Stimulated activated memory B cell treated with anti-CD40 and anti-IgM and Interleukin-4, amounts not matched to agents 10 μg/mL and 1 μg/mL and 100 μg/mL, for 72 hours (primary cell): Measurements from ENCODE around the gene PTPRN2.

Experiments used
- ATAC-seq: fragments of 150-1000 bp; cut with Tn5 transposase; 2 replicates; pipeline ENCODE4 v1.10.0; 2021
- H3K27ac Mint-ChIP-seq: one replicate; pipeline ENCODE4 v1.8.0; 2022; ENCODE audit warnings: mild to moderate bottlenecking, mixed read lengths
- H3K27me3 Mint-ChIP-seq: one replicate; pipeline ENCODE4 v1.8.0; 2022; ENCODE audit warnings: mixed read lengths
- H3K36me3 Mint-ChIP-seq: one replicate; pipeline ENCODE4 v1.8.0; 2022; ENCODE audit warnings: mixed read lengths
- H3K4me1 Mint-ChIP-seq: one replicate; pipeline ENCODE4 v1.8.0; 2022; ENCODE audit warnings: mixed read lengths
- H3K4me3 Mint-ChIP-seq: one replicate; pipeline ENCODE4 v1.8.0; 2022; ENCODE audit warnings: mild to moderate bottlenecking, moderate library complexity, mixed read lengths
- H3K9me3 Mint-ChIP-seq: one replicate; pipeline ENCODE4 v1.8.0; 2022; ENCODE audit warnings: mixed read lengths

Gene PTPRN2

DNA sequence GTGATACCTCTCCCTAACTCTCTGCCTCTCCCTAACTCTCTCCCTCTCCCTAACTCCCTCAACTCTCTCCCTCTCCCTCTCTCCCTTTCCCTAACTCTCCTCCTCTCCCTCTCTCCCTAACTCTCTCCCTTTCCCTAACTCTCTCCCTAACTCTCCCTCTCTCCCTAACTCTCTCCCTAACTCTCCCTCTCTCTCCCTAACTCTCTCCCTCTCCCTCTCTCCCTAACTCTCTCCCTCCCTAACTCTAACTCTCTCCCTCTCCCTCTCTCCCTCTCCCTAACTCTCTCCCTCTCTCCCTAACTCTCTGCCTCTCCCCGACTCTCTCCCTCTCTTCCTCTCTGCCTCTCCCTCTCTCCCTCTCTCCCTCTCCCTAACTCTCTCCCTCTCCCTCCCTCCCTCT, 2.0 kb upstream of the PTPRN2 start:
- peaks cover 9% of the 10 kb centered on the region for H3K4me1 Mint-ChIP-seq
- H3K36me3 Mint-ChIP-seq: no peaks in the 10 kb centered on the region
- no peak overlapping the region for H3K4me3 Mint-ChIP-seq
- peaks cover 10% of the 10 kb centered on the region for H3K9me3 Mint-ChIP-seq
- no peak for ATAC-seq
- no peak overlapping the region for H3K27ac Mint-ChIP-seq
- peaks cover 41% of the 10 kb centered on the region for H3K27me3 Mint-ChIP-seq

DNA sequence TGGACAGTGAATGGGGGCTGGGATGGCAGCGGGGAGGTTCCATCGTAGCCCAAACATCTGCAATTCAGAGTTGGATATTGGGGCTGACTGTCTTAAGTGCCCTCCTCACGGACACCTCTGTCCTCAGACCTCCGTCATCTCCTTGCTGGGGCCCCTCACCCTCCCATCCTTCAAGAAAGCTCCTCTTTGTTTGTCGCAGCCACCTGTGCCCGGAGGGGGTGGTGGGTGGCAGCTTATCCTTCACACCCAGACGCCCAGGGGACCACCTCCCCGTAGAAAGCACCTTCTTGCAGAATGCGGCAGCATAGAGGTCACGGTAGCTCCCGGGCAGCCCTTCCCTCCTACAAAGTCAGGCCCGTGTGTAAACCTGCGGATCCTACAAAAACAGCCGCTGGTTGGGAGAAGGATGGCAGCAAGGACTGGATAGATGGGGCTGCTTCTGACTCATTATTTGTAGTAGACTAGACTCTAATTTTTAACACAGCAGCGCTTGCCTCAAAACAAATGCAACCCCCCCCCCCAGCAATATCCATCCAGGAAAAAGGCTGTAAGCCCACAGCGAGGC, 1.3 kb upstream of the PTPRN2 start:
- ATAC-seq: no peak
- Mint-ChIP-seq H3K4me3 (peak overlapping the region; percentile 30), H3K4me1 (peaks cover 9% of the 10 kb centered on the region), H3K36me3 (no peaks in the 10 kb centered on the region), H3K27me3 (peaks cover 48% of the 10 kb centered on the region), H3K27ac (no peak overlapping the region), H3K9me3 (peaks cover 10% of the 10 kb centered on the region)

DNA sequence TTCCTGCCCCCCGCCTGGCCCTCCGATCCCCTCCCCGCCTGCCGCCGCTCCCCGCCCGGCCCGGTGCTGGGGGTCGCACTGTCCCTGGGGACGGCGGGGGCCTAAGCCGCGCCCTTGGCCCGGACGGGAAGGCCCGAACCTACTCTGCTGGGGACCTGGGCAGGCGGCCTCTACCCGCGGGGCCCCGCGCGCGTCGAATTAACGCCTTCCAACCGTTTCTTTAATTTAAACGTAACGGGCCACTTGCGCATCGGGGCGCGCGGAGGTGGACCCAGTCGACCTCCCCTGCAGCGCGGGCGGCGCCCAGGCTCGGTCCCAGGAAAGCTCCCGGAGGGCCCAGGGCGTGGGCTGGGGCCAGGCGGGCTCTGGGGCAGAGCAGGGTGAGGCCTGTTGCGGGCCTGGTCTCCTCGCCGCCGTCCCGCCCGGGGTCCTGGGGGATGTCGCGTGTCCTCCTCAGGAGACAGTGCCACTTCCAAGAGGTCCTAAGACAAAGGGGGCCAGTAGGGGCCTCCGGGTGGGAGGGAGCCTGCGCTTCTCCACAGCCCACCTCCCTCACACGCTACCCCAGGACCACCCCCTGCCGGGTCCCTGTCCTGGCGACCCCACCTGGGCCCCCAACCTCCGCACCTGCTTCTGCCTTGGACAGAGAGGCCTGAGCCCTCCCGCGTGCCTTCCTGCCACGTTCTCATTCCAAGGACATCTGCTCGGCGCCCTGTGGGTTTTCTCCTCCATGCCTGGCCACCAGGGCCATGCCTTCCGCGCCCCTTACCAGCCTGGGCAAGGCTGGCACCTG, 658 bp upstream of the PTPRN2 start:
- ATAC-seq: peak; percentile 42
- Mint-ChIP-seq H3K4me1 (peaks cover 9% of the 10 kb centered on the region), H3K4me3 (peak overlapping the region; percentile 30), H3K36me3 (no peaks in the 10 kb centered on the region), H3K27me3 (peaks cover 55% of the 10 kb centered on the region), H3K9me3 (peaks cover 10% of the 10 kb centered on the region), H3K27ac (no peak overlapping the region)

DNA sequence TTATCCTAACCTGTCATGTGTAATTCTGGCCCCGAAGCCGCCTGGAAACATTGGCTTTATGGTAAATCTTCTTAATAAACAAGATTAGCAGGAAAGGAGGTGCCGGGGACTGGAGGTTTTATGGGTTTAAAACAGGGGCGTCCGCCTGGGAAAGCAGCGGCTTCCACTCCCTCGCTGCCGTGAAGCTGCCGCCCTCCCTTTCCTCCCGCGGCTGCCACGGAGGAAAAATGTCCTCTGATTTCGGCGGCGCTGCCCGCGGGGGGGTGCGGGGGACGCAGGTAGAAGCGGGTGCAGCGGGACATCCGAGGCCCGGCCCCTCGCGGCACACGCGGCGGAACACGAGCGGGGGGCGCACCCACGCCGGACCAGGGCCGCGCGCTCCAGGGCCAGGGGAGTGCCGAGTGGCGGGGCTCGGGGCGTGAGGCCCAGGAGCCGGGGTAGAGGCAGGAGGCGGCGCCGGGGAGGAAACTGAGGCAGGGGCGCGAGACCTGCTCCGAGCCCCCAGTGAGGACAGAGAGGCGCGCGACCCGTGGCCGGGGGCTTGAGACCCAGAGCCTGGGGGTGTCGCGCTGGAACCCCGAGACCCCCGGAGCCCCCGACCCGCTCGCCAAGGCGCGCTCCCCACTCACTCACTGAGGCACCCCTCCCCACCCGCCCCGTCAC, 993 bp downstream of the PTPRN2 start:
- Mint-ChIP-seq H3K9me3 (peaks cover 8% of the 10 kb centered on the region), H3K4me1 (peaks cover 9% of the 10 kb centered on the region), H3K27ac (no peak overlapping the region), H3K36me3 (no peaks in the 10 kb centered on the region), H3K4me3 (no peak overlapping the region), H3K27me3 (peaks cover 64% of the 10 kb centered on the region)
- no peak for ATAC-seq

DNA sequence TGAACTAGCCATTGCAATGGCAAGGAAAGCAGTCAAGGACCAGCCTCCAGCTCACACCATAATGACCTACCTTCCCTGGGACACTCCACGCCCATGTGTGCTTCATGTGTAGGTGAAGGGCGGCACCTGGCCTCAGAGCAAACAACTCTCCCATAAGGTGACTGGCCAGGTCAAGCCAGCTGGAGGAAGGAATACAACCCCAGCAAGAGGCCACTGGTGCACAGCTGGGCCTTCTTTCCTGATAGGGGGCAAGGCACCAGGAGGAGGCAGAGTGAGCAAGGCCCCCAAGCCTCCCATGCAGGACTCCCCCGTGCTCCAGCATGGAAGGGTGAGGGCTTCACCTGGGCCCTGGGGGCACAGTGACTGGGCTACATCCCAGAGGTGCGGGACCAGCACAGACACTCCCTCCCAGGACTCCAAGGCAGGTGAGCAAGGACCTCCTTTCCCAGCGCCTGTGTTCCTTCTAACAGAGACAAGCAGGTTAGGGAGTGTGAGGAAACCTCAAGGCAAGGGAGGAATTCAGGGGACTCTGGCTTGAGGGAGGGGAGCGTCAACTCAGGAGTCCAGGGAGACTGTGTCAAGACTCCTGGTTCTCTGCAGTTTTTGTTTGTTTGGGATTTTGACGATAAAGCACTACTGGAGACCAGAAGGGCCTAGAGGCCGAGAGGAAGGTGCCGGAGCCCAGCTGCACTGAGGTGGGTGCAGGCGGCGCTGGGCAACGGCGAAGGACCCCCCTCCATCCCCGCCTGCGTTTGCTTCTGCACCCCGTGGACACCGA, 1.7 kb downstream of the PTPRN2 start:
- ATAC-seq: no peak
- Mint-ChIP-seq H3K27ac (no peak overlapping the region), H3K27me3 (peaks cover 71% of the 10 kb centered on the region), H3K36me3 (no peaks in the 10 kb centered on the region), H3K9me3 (peaks cover 12% of the 10 kb centered on the region), H3K4me1 (peaks cover 9% of the 10 kb centered on the region), H3K4me3 (peak overlapping the region; percentile 22)

DNA sequence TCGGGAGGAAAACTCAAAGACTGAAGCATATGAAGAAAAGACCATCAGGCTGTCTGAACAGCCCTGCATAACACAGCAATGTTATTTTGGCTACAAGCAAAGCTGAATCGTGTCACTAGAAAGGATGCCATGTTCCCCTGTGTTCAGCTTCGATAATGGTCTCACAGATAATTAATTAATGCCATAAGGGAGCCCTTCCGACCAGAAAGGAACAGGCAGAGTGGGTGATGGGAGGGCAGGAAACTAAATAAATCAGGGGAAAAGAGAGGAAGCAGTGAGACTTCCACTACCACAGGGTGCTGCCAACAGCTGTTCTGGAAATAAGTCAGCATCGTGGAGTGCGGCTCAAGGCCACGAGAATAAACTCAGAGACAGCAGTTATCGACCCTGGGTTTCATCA, 3.2 kb downstream of the PTPRN2 start:
- peaks cover 9% of the 10 kb centered on the region for H3K4me1 Mint-ChIP-seq
- no peak for ATAC-seq
- H3K27ac Mint-ChIP-seq: no peak overlapping the region
- H3K36me3 Mint-ChIP-seq: no peaks in the 10 kb centered on the region
- no peak overlapping the region for H3K4me3 Mint-ChIP-seq
- H3K9me3 Mint-ChIP-seq: peaks cover 10% of the 10 kb centered on the region
- H3K27me3 Mint-ChIP-seq: peaks cover 64% of the 10 kb centered on the region

DNA sequence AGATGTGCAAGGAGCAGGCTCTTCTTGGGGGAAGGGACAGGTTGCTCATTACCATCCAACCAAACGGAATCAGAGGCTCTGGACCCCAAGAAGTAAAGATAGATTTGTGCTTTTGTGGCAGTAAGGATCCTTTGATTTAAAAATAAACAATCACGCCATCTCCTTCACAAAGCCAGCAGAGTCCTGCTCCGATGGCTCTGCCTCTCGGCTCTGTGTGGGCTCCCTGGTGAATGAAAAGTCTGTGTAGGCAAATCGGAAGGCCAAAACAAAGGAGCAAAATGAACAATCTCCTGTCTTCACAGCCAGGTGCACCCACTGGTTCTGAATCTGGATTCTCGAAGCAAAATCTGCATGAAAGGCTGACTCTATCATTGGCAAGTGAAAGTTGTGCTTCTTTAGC, 3.8 kb downstream of the PTPRN2 start:
- Mint-ChIP-seq H3K4me1 (peaks cover 9% of the 10 kb centered on the region), H3K4me3 (no peak overlapping the region), H3K36me3 (no peaks in the 10 kb centered on the region), H3K27ac (no peak overlapping the region), H3K9me3 (peaks cover 13% of the 10 kb centered on the region), H3K27me3 (peaks cover 58% of the 10 kb centered on the region)
- no peak for ATAC-seq

- no peak overlapping the region for H3K4me3 Mint-ChIP-seq
- ATAC-seq: no peak
- H3K4me1 Mint-ChIP-seq: peaks cover 9% of the 10 kb centered on the region
- no peaks in the 10 kb centered on the region for H3K36me3 Mint-ChIP-seq
- no peak overlapping the region for H3K27ac Mint-ChIP-seq
- peaks cover 51% of the 10 kb centered on the region for H3K27me3 Mint-ChIP-seq
- peaks cover 15% of the 10 kb centered on the region for H3K9me3 Mint-ChIP-seq
Measured at GRCh38 chr7:158583143-158583542, 4.5 kb downstream of the PTPRN2 start.

DNA sequence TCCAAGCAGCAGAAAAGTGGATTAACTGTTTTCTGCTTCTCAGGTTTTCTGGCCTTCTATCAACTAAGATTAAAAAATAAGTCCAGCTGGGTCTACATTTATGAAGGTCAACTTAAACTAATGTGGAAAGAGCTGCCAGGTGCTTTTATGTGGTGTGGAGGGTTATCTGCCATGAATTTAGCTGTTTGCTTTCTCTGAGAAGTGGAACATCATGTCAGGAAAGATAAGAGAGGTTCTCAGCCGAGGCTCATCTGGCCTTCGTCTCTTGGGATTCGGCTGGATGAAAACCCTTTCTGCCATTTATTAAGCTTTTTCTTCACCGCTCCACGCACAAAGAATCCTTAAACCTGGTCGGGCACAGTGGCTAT, 5.5 kb downstream of the PTPRN2 start:
- ATAC-seq: no peak
- Mint-ChIP-seq H3K36me3 (no peaks in the 10 kb centered on the region), H3K9me3 (peaks cover 15% of the 10 kb centered on the region), H3K4me3 (no peak overlapping the region), H3K27ac (no peak overlapping the region), H3K27me3 (peaks cover 51% of the 10 kb centered on the region), H3K4me1 (peaks cover 9% of the 10 kb centered on the region)

- H3K4me1 Mint-ChIP-seq: peaks cover 9% of the 10 kb centered on the region
- H3K4me3 Mint-ChIP-seq: no peak overlapping the region
- peaks cover 50% of the 10 kb centered on the region for H3K27me3 Mint-ChIP-seq
- H3K27ac Mint-ChIP-seq: no peak overlapping the region
- H3K36me3 Mint-ChIP-seq: no peaks in the 10 kb centered on the region
- ATAC-seq: no peak
- peaks cover 15% of the 10 kb centered on the region for H3K9me3 Mint-ChIP-seq
Measured at GRCh38 chr7:158581440-158582088, 6.1 kb downstream of the PTPRN2 start.

DNA sequence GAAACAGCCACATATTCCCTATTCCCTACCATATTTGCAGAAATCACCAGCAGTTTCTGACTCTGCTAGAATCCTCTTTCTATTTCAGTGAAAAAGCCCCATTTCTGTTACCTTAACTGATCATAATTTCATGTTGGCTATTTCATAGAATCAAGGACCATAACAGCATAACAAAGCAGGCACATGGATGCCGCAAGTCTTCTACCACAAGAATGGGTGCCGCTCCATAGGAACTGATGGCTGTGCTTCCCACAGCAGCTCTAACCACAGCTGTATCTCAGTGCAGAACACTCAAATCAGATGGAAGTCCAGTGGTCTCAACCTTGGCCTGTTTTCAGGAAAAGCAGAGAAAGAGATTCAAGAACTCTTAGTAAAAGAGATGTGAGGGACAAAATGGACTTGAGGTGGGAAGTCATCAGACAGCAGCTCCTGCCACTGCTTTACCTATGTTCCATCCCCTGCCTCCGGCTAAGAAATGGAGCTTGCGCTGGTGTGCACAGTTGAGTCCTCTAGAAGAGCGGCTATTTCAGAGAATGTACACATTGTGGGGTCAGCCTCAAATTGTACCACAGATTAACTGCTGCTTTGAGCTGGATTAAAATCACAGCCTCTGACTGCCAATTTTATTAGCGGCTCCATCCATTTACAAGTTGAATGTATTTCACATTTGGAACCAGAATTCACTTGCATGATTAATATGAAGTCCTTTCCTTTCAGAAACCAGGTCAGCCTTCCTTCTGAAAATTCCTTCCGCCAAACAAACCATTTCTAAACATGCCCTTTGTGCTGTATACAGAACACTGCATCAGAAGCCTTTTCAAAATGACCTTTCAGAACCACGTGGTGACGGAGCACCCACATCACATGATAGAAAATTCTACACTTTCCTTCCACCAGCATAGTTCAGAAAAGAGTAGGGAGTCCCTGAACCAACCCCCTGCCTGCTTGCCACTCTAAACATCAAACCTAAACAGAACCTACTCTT, 7.7 kb downstream of the PTPRN2 start:
- H3K9me3 Mint-ChIP-seq: peaks cover 15% of the 10 kb centered on the region
- no peaks in the 10 kb centered on the region for H3K36me3 Mint-ChIP-seq
- no peak overlapping the region for H3K27ac Mint-ChIP-seq
- no peak for ATAC-seq
- peaks cover 5% of the 10 kb centered on the region for H3K4me1 Mint-ChIP-seq
- H3K4me3 Mint-ChIP-seq: no peak overlapping the region
- H3K27me3 Mint-ChIP-seq: peaks cover 35% of the 10 kb centered on the region

DNA sequence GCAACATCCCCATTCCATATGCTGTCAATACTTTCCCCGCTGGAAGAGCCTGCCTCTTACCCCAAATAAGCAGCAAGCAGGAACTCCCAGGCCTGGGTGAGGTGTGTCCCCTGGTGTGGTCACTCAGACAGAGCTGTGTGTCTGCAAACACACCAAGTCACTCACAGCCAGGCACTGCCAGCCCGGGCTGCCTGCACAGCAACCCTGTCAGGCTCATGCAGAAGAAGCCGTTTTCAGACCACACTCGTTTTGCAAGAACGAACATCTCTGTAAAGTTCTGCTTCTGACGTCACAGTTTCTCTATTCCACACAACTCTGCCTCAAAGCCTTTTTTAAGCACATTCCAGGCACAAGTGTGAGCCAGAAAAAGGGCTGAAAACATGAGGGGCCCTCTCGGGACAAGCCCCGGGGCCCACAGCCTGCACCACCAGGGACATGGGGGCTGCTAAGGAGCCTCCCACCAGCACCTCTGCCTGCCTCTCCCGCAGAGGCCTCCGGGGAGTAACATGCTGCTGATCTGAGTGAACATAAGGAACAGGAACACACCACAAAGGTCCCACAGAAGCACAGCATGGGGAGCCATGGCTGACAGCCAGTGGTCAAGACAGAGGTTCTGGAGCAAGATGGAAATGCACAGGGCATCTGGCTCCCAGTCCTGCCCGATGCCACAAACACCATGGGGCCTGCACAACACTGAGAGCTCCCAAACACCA, 11.4 kb downstream of the PTPRN2 start:
- Mint-ChIP-seq H3K4me3 (no peak overlapping the region), H3K27ac (no peak overlapping the region), H3K4me1 (peaks cover 5% of the 10 kb centered on the region), H3K9me3 (peaks cover 15% of the 10 kb centered on the region), H3K27me3 (peaks cover 5% of the 10 kb centered on the region), H3K36me3 (no peaks in the 10 kb centered on the region)
- ATAC-seq: peak; percentile 24

DNA sequence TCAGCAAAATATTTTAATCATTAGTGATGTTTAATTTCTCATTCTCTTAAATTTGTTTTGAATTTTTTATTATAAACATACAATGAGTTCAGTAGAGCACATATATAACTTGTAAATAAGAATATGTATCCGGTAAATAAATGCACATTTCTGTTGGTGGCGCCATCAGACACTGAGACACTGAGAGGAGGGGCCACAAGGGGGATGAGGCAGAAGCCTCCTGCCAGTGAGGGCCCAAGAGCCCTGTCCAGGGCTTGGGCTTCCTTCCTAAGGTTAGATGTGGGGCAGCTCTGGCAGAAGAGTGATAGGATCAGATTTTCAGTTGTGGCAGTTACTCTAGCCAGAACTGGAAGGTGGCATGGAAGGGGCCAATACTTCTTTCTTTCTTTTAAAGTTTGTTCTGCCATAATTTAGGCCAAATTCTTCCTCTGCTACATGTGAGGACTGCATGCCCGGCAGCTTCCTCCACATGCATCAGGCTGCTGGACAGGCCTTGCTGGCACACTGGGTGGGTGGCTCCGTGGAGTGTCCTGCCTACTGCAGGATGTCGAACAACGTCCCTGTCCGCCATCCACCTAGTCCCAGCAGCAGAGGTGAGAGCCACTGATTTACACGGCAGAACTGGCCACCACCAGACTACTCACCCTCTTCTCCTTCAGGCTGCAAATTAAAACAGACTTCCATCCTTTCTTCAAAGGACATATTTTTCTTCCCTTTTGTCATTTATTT, 13.2 kb downstream of the PTPRN2 start:
- no peak for ATAC-seq
- Mint-ChIP-seq H3K27me3 (peaks cover 12% of the 10 kb centered on the region), H3K4me1 (peaks cover 5% of the 10 kb centered on the region), H3K9me3 (peaks cover 7% of the 10 kb centered on the region), H3K36me3 (no peaks in the 10 kb centered on the region), H3K27ac (no peak overlapping the region), H3K4me3 (no peak overlapping the region)
